H1 (cell line): Measurements from ENCODE around the gene MIPOL1.

ENCODE experiments used
- ATF2 ChIP-seq: IDR thresholded peaks from 2 replicates; pipeline ENCODE4 v1.6.1; 2012; ENCODE audit warnings: low read length, inconsistent platforms
- BRCA1 ChIP-seq: IDR thresholded peaks from 2 replicates; pipeline ENCODE4 v1.6.1; 2012; ENCODE audit warnings: low read depth, low read length, improper control_type of control experiment
- CEBPB ChIP-seq: IDR thresholded peaks from 2 replicates; pipeline ENCODE4 v1.6.1; 2012; ENCODE audit warnings: low read depth, low read length
- CHD1 ChIP-seq: IDR thresholded peaks from 2 replicates; pipeline ENCODE4 v1.6.1; 2012; ENCODE audit warnings: low read depth, low read length, improper control_type of control experiment
- CTBP2 ChIP-seq: IDR thresholded peaks from 2 replicates; pipeline ENCODE4 v1.7.0; 2011; ENCODE audit warnings: borderline replicate concordance, mild to moderate bottlenecking, moderate library complexity, mixed read lengths, low read length; ENCODE audit not compliant: insufficient read depth, insufficient read length
- CTCF ChIP-seq, 3 experiments: IDR thresholded peaks; 1 replicate in 2 of 3; 2 replicates in 1 of 3; pipeline versions ENCODE4 v1.5.1 to v1.6.1; 2011; ENCODE audit warnings: low read length in 3 of 3, mild to moderate bottlenecking in 3 of 3, inconsistent platforms in 2 of 3, low read depth in 1 of 3, moderate library complexity in 1 of 3; ENCODE audit not compliant: insufficient read depth in 1 of 3; ENCODE audit errors: control extremely low read depth in 1 of 3
- EZH2 ChIP-seq: fragments of 200-600 bp; sonication (generic); IDR thresholded peaks from 2 replicates; pipeline ENCODE4 v1.7.1; 2012; ENCODE audit warnings: low read depth, mild to moderate bottlenecking, moderate library complexity, low read length, inconsistent platforms; ENCODE audit not compliant: severe bottlenecking
- FOSL1 ChIP-seq: IDR thresholded peaks from 2 replicates; pipeline ENCODE4 v1.6.1; 2011; ENCODE audit warnings: mild to moderate bottlenecking, low read depth, low read length, moderate library complexity; ENCODE audit not compliant: insufficient read depth
- PHF8 ChIP-seq: fragments of 200-600 bp; sonication (generic); conservative IDR thresholded peaks from 2 replicates; pipeline ENCODE4 v1.7.1; 2012; ENCODE audit warnings: low read depth, mild to moderate bottlenecking, inconsistent platforms, low read length, moderate library complexity
- POLR2A ChIP-seq, 2 experiments: IDR thresholded peaks; 1 replicate in 1 of 2; 2 replicates in 1 of 2; pipeline ENCODE4 v1.6.1; 2011; ENCODE audit warnings: low read depth in 2 of 2, low read length in 2 of 2, mild to moderate bottlenecking in 2 of 2; ENCODE audit errors: control extremely low read depth in 1 of 2
- POLR2AphosphoS5 ChIP-seq: IDR thresholded peaks from 2 replicates; pipeline ENCODE4 v1.6.1; 2011; ENCODE audit warnings: low read depth, low read length
- RAD21 ChIP-seq, 2 experiments: IDR thresholded peaks in 1 of 2; conservative IDR thresholded peaks in 1 of 2; 2 replicates each; pipeline ENCODE4 v1.6.1; 2011; ENCODE audit warnings: low read depth in 2 of 2, low read length in 2 of 2, improper control_type of control experiment in 1 of 2, inconsistent platforms in 1 of 2, mild to moderate bottlenecking in 1 of 2, moderate library complexity in 1 of 2
- SIN3A ChIP-seq, 2 experiments: IDR thresholded peaks in 1 of 2; conservative IDR thresholded peaks in 1 of 2; 2 replicates each; pipeline ENCODE4 v1.6.1; 2011 to 2012; ENCODE audit warnings: low read length in 2 of 2, improper control_type of control experiment in 1 of 2, low read depth in 1 of 2, mild to moderate bottlenecking in 1 of 2
- YY1 ChIP-seq: IDR thresholded peaks from 2 replicates; pipeline ENCODE4 v1.6.1; 2011; ENCODE audit warnings: low read depth, mild to moderate bottlenecking, low read length

DNA sequence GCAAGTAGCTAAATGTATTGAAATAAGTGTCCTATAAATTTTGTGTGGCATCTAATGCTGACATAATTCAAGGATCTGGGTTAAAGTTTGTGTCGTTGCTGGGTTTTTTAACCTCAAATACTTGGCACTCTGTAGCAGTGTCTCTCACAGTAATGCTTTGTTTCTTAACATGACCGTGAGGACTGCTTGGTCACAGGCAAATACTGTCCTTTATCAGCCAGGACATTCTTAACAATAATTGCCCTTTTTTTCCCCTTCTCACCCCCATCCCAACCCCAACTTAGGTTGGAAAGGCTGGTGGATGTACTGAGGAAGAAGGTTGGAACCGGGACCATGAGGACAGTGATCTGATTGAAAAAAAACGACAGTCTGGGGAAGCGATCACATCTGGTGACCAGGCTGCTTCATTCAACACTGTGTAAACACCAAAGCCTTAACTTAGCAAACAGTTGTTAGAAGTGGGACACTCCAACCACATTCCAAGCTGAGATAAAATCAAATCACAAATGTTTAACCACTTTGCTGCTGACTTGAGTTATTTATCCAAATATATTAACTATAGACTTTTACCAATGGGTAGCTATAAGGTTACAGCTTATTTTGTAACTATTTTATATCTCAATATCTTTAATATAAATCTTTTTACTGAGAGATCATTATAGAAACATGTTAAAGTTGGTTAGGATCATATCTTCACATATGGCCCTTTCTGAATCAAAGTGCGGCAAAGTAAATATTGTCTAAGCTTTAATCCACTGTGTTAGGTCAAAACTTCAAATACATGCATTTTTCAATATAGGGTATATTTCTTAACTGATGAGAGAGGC is 349.1 kb downstream of the MIPOL1 start:
- TF ChIP-seq CTCF (IDR thresholded peaks at IDR 0.05; ENCODE audit: control extremely low read depth in 1 of 3, insufficient read depth in 1 of 3, low read depth in 1 of 3, low read length in 3 of 3) (no peak), FOSL1 (no peak), POLR2AphosphoS5 (no peak), CEBPB (no peak), BRCA1 (no peak), PHF8 (no peak), POLR2A (IDR thresholded peaks at IDR 0.05; ENCODE audit: control extremely low read depth in 1 of 2, low read depth in 2 of 2, low read length in 2 of 2) (no peak), RAD21 (IDR thresholded peaks at IDR 0.05 in 1 of 2, conservative IDR thresholded peaks at IDR 0.05 in 1 of 2; ENCODE audit: low read depth in 2 of 2, low read length in 2 of 2) (no peak), ATF2 (no peak), EZH2 (no peak), CHD1 (no peak), CTBP2 (no peak), SIN3A (conservative IDR thresholded peaks at IDR 0.05 in 1 of 2, IDR thresholded peaks at IDR 0.05 in 1 of 2; ENCODE audit: low read depth in 1 of 2, low read length in 2 of 2) (no peak), YY1 (no peak)
